Measurements from ENCODE around the gene ARHGEF5.

ARHGEF5 gene

DNA sequence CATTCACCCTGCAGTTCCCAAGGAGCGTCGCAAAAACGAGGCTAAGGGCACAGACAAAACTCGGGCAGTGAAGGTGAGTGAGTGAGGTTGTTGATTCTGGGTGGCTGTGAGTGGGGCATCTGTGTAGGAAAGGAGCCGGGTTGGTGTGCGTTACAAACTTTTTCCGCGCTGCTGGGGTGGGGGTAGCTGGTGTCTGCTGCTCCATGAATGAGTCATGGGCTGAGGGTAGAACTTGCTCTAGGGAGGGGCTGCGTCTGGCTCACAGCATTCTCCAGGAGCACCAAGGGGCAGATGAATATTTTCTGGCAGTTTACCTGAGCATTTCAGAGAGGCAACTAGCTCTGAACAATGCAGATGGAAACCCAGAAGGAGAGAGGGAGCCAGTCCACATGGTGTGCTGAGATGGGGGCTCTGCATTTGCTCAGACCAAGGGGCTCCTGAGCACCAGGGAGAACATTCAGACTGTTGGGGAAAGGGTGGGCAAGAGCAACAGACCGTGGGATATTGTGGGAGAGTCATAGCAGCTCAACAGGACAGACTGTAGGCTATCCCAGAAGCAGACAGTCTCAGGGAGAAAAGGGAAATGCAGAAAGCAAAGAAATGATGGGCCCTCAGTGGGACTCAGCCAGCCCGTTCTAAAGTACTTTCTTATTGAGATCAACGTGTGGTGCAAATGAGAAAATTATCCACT is 29.5 kb downstream of the ARHGEF5 start:
- peaks cover 26% of the 10 kb centered on the region for H3K4me1 ChIP-seq (ENCODE audit: control insufficient read depth, insufficient read depth, low read length)
- peak overlapping the region; percentile 21; the same call in 1 of the 2 replicates for H3K27ac ChIP-seq (ENCODE audit: low read depth, low read length)

DNA sequence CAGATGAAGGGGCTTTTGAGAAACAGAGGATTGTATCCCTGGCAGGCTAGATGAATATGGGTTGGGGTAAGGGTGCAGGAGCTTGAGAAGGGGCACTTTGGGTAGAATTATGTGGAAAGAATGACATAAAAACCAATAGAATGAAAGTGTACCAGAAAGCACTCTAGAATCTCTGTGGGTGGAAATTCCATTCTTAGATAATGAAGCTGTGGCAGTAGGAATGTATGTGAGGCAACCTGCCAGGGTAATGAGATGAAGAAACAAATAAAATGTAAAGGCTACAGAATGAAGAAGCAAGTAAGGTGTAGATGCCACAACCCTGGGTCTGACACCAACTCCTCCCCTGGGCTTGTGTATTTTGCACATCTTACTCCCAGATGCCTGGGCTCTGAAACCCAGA is 31.5 kb downstream of the ARHGEF5 start:
- no peaks in the 10 kb centered on the region for H3K36me3 ChIP-seq (ENCODE audit: control insufficient read depth, insufficient read depth, low read length)
- H3K4me3 ChIP-seq (ENCODE audit: low read depth, low read length): no peak overlapping the region
- H3K9ac ChIP-seq (ENCODE audit: low read length): no peak overlapping the region
- H3K27ac ChIP-seq (ENCODE audit: low read depth, low read length): no peak overlapping the region
- no peaks in the 10 kb centered on the region for H3K9me3 ChIP-seq (ENCODE audit: control insufficient read depth, insufficient read depth, low read depth, low read length)
- H3K4me1 ChIP-seq (ENCODE audit: control insufficient read depth, insufficient read depth, low read length): peaks cover 26% of the 10 kb centered on the region
- no peaks in the 10 kb centered on the region for H3K27me3 ChIP-seq (ENCODE audit: control insufficient read depth, insufficient read depth, low read length)

More for the DNA sequence above, 29.5 kb downstream of the ARHGEF5 start:
- no peaks in the 10 kb centered on the region for H3K9me3 ChIP-seq (ENCODE audit: control insufficient read depth, insufficient read depth, low read depth, low read length)
- peaks cover 16% of the 10 kb centered on the region for H3K36me3 ChIP-seq (ENCODE audit: control insufficient read depth, insufficient read depth, low read length)
- peak overlapping the region; percentile 61 for H3K9ac ChIP-seq (ENCODE audit: low read length)
- H3K27me3 ChIP-seq (ENCODE audit: control insufficient read depth, insufficient read depth, low read length): no peaks in the 10 kb centered on the region
- H3K4me3 ChIP-seq (ENCODE audit: low read depth, low read length): peak overlapping the region; percentile 29; the same call in 1 of the 2 replicates

DNA sequence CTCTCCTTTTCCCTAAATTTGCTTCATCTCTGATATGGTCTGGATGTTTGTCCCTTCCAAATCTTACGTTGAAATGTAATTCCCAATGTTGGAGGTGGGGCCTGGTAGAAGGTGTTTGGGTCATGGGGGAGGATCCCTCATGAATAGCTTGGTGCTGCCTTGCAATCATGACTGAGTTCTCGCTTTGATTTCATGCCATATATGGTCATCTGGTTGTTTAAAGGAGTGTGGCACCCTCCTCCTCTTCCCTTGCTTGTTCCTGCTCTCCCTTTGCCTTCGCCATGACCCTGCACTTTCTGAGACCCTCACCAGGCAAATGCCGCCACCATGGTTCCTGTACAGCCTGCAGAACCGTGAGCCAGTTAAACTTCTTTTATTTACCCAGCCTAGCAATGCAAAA is 33.7 kb downstream of the ARHGEF5 start:
- peak overlapping the region; percentile 59 for H3K9ac ChIP-seq (ENCODE audit: low read length)
- peak overlapping the region; percentile 82; the same call in 1 of the 2 replicates for H3K27ac ChIP-seq (ENCODE audit: low read depth, low read length)
- no peaks in the 10 kb centered on the region for H3K9me3 ChIP-seq (ENCODE audit: control insufficient read depth, insufficient read depth, low read depth, low read length)
- H3K36me3 ChIP-seq (ENCODE audit: control insufficient read depth, insufficient read depth, low read length): no peaks in the 10 kb centered on the region
- no peak overlapping the region for H3K4me3 ChIP-seq (ENCODE audit: low read depth, low read length)
- no peaks in the 10 kb centered on the region for H3K27me3 ChIP-seq (ENCODE audit: control insufficient read depth, insufficient read depth, low read length)
- peaks cover 25% of the 10 kb centered on the region for H3K4me1 ChIP-seq (ENCODE audit: control insufficient read depth, insufficient read depth, low read length)

DNA sequence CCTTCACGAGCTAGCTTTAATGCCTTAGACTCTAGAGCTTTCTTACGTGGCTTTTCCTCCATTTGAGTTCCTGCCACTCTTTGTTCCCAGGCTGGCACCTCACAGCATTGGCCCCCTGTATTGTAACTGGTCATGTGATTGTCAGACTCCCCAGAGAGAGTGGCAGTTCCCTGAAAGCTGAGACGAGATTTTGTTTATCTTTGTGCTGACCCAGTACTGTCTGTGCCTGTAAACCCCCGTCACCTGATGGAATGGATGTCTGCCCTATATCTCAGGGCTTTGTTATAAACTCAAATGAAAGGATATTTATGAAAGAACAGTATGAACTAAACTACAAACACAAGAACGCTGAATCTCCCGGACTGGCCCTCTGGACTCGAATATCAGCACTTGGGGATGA is 35.3 kb downstream of the ARHGEF5 start:
- Histone ChIP-seq H3K27me3 (ENCODE audit: control insufficient read depth, insufficient read depth, low read length) (no peaks in the 10 kb centered on the region), H3K27ac (ENCODE audit: low read depth, low read length) (no peak overlapping the region), H3K9ac (ENCODE audit: low read length) (no peak overlapping the region), H3K9me3 (ENCODE audit: control insufficient read depth, insufficient read depth, low read depth, low read length) (no peaks in the 10 kb centered on the region), H3K4me1 (ENCODE audit: control insufficient read depth, insufficient read depth, low read length) (peaks cover 11% of the 10 kb centered on the region; the same call in 1 of the 2 replicates), H3K4me3 (ENCODE audit: low read depth, low read length) (no peak overlapping the region), H3K36me3 (ENCODE audit: control insufficient read depth, insufficient read depth, low read length) (no peaks in the 10 kb centered on the region)

DNA sequence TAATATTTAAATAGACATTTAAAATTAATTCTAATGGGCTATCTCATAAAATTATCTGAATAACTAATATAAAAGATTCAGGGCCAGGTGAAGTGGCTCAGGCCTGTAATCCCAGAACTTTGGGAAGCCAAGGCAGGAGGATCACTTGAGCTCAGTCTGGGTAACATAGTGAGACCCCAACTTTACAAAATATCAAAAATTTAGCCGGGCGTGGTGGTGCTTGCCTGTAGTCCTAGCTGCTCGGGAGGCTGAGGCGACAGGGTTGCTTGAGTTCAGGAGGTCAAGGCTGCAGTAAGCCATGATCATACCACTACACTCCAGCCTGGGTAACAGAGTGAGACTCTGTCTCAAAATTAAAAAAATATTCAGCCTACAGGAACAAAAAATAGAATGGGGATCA is 35.8 kb downstream of the ARHGEF5 start:
- H3K9me3 ChIP-seq (ENCODE audit: control insufficient read depth, insufficient read depth, low read depth, low read length): no peaks in the 10 kb centered on the region
- peaks cover 11% of the 10 kb centered on the region; the same call in 1 of the 2 replicates for H3K4me1 ChIP-seq (ENCODE audit: control insufficient read depth, insufficient read depth, low read length)
- H3K36me3 ChIP-seq (ENCODE audit: control insufficient read depth, insufficient read depth, low read length): no peaks in the 10 kb centered on the region
- H3K27ac ChIP-seq (ENCODE audit: low read depth, low read length): no peak overlapping the region
- H3K9ac ChIP-seq (ENCODE audit: low read length): no peak overlapping the region
- no peak overlapping the region for H3K4me3 ChIP-seq (ENCODE audit: low read depth, low read length)
- H3K27me3 ChIP-seq (ENCODE audit: control insufficient read depth, insufficient read depth, low read length): no peaks in the 10 kb centered on the region

DNA sequence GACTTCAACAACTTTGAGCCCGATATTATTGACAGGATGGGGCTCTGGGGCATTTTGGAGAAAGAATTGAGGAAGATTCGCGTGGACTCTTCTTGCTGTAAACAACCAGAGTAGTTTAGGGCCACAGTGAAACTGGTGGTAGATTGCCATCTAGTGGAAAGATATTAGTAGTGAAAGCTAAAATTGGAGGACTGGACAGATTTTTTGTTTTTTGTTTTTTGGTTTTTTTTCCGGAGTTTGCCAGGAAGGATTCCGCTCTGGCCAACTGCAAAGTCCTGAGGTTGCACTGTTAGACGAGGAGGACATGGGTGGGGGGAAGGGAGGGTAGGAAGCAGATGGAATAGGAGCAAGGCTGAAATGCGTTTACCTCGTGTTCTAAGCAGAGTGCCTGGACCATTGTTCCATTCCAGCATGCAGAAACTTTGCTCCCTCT is 36.6 kb downstream of the ARHGEF5 start:
- Histone ChIP-seq H3K9me3 (ENCODE audit: control insufficient read depth, insufficient read depth, low read depth, low read length) (no peaks in the 10 kb centered on the region), H3K4me1 (ENCODE audit: control insufficient read depth, insufficient read depth, low read length) (peaks cover 11% of the 10 kb centered on the region; the same call in 1 of the 2 replicates), H3K27me3 (ENCODE audit: control insufficient read depth, insufficient read depth, low read length) (no peaks in the 10 kb centered on the region), H3K4me3 (ENCODE audit: low read depth, low read length) (no peak overlapping the region), H3K9ac (ENCODE audit: low read length) (no peak overlapping the region), H3K27ac (ENCODE audit: low read depth, low read length) (no peak overlapping the region), H3K36me3 (ENCODE audit: control insufficient read depth, insufficient read depth, low read length) (no peaks in the 10 kb centered on the region)

DNA sequence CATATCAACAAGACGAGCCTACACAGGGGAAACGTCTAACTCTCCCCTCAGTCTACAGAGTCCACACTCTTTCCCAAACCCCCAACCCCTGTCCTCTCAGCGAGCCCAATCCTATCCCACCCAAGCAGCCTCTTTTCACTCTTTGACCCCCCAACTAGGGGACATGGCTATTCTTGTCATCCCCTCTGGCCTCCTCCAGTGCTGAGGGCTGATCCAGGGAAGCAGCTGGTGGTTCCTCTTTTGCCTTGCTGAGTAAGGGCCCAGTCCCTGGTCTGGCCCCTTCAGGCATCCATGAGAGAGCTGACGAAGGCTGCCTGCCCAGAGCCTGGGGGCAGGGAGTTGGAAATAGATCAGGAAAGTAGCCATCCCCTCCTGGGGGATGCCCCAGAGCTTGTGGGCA is 41.9 kb downstream of the ARHGEF5 start:
- Histone ChIP-seq H3K9ac (ENCODE audit: low read length) (no peak overlapping the region), H3K27me3 (ENCODE audit: control insufficient read depth, insufficient read depth, low read length) (no peaks in the 10 kb centered on the region), H3K36me3 (ENCODE audit: control insufficient read depth, insufficient read depth, low read length) (no peaks in the 10 kb centered on the region), H3K4me3 (ENCODE audit: low read depth, low read length) (no peak overlapping the region), H3K9me3 (ENCODE audit: control insufficient read depth, insufficient read depth, low read depth, low read length) (no peaks in the 10 kb centered on the region), H3K27ac (ENCODE audit: low read depth, low read length) (no peak overlapping the region), H3K4me1 (ENCODE audit: control insufficient read depth, insufficient read depth, low read length) (no peaks in the 10 kb centered on the region)

DNA sequence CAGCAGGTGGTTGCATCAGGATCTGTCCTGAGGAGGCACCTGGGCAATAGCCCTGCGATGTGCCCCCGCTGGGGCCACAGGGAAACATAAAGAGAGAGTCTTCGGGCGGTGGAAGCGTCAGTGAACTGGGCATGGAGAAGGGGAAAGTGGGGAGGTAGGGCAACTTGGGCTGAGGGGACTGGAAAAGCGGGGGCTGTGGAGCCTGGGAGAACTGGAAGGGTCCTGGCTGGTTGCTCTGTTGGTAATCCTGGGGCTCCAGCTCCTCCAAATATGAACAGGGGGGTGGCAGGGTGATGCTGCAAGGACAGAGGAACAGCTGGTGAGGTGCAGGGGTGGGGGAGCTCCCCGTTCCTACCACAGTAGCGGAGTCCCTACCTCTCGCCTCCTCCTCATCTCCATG is 43.1 kb downstream of the ARHGEF5 start:
- Histone ChIP-seq H3K27me3 (ENCODE audit: control insufficient read depth, insufficient read depth, low read length) (no peaks in the 10 kb centered on the region), H3K4me3 (ENCODE audit: low read depth, low read length) (no peak overlapping the region), H3K9me3 (ENCODE audit: control insufficient read depth, insufficient read depth, low read depth, low read length) (no peaks in the 10 kb centered on the region), H3K36me3 (ENCODE audit: control insufficient read depth, insufficient read depth, low read length) (no peaks in the 10 kb centered on the region), H3K4me1 (ENCODE audit: control insufficient read depth, insufficient read depth, low read length) (no peaks in the 10 kb centered on the region), H3K9ac (ENCODE audit: low read length) (no peak overlapping the region), H3K27ac (ENCODE audit: low read depth, low read length) (no peak overlapping the region)

DNA sequence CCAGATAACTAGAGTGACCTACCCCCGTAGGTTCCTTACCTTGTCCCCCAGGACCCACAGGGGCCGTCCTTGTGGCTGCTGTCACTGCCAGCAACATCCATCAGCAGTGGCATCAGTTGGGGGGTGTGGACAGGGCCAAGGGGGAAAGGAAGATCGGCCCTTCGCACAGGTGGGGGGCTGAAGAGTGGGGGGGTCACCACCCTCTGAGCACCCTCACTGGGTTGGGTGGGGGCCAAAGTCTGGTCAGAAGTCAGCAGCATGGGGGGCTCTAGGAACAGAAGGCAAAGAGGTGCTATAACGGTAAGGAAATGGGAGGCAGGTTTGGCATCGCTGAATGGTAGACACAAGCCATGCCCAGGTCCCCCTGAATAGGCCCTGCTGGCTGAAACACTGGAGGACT is 43.7 kb downstream of the ARHGEF5 start:
- no peaks in the 10 kb centered on the region for H3K9me3 ChIP-seq (ENCODE audit: control insufficient read depth, insufficient read depth, low read depth, low read length)
- no peak overlapping the region for H3K9ac ChIP-seq (ENCODE audit: low read length)
- H3K27me3 ChIP-seq (ENCODE audit: control insufficient read depth, insufficient read depth, low read length): no peaks in the 10 kb centered on the region
- no peaks in the 10 kb centered on the region for H3K36me3 ChIP-seq (ENCODE audit: control insufficient read depth, insufficient read depth, low read length)
- H3K4me3 ChIP-seq (ENCODE audit: low read depth, low read length): no peak overlapping the region
- H3K4me1 ChIP-seq (ENCODE audit: control insufficient read depth, insufficient read depth, low read length): no peaks in the 10 kb centered on the region
- no peak overlapping the region for H3K27ac ChIP-seq (ENCODE audit: low read depth, low read length)

DNA sequence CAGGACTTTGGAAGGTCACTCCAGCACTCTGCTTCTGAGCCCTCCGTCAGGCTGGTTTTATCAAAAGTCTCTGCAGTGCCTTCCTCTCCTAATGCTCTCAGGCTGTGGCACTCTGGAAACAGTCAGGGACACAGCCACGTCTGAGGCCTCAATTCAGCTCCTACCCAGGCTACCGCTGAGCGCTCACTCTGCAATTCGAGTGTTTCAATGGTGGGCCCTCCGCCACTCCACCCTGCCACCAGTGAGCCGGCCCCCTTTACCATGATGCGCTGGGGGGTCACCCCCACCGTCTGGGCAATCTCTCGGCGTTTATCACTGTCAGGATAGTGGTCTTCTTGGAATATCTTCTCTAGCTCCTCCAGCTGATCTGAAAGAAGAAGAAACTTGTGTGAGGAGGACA is 44.7 kb downstream of the ARHGEF5 start:
- Histone ChIP-seq H3K27ac (ENCODE audit: low read depth, low read length) (no peak overlapping the region), H3K27me3 (ENCODE audit: control insufficient read depth, insufficient read depth, low read length) (no peaks in the 10 kb centered on the region), H3K4me3 (ENCODE audit: low read depth, low read length) (no peak overlapping the region), H3K9me3 (ENCODE audit: control insufficient read depth, insufficient read depth, low read depth, low read length) (no peaks in the 10 kb centered on the region), H3K36me3 (ENCODE audit: control insufficient read depth, insufficient read depth, low read length) (no peaks in the 10 kb centered on the region), H3K4me1 (ENCODE audit: control insufficient read depth, insufficient read depth, low read length) (no peaks in the 10 kb centered on the region), H3K9ac (ENCODE audit: low read length) (no peak overlapping the region)

DNA sequence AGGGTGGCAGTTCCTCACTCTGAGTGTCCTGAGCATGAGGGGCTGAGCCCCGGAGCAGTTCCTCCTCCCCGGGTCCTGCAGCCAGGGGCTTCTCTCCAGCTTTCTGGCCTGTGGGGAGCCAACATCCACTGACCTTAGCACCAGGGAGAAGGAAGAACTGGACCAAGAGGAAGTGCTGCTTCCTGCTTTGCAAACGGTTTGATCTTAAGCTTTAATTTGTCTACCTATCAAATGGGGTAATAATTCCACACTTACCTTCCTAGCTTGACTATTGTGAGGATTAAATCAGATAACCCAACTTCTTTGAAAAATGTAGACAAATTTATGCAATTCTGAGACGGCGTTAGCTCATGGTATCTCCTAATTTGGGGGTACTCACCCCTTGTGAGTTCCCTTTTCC is 46.3 kb downstream of the ARHGEF5 start:
- no peak overlapping the region for H3K9ac ChIP-seq (ENCODE audit: low read length)
- H3K9me3 ChIP-seq (ENCODE audit: control insufficient read depth, insufficient read depth, low read depth, low read length): no peaks in the 10 kb centered on the region
- no peaks in the 10 kb centered on the region for H3K27me3 ChIP-seq (ENCODE audit: control insufficient read depth, insufficient read depth, low read length)
- no peaks in the 10 kb centered on the region for H3K4me1 ChIP-seq (ENCODE audit: control insufficient read depth, insufficient read depth, low read length)
- H3K4me3 ChIP-seq (ENCODE audit: low read depth, low read length): no peak overlapping the region
- no peaks in the 10 kb centered on the region for H3K36me3 ChIP-seq (ENCODE audit: control insufficient read depth, insufficient read depth, low read length)
- H3K27ac ChIP-seq (ENCODE audit: low read depth, low read length): no peak overlapping the region
